SH-SY5Y (cell line): Measurements from ENCODE around the gene CENPK.

Experiments
- GATA2 ChIP-seq: IDR thresholded peaks from 2 replicates; pipeline ENCODE4 v1.6.1; 2011; ENCODE audit warnings: mild to moderate bottlenecking, low read depth, low read length
- GATA3 ChIP-seq: IDR thresholded peaks from 2 replicates; pipeline ENCODE4 v1.6.1; 2011; ENCODE audit warnings: low read depth, mild to moderate bottlenecking, low read length, moderate library complexity

GRCh38 chr5:65539827-65540226 lies 23.1 kb downstream of the CENPK start:
- TF ChIP-seq GATA2 (no peak), GATA3 (no peak)
